ENCODE data around the gene FZD1.

The FZD1 gene

DNA sequence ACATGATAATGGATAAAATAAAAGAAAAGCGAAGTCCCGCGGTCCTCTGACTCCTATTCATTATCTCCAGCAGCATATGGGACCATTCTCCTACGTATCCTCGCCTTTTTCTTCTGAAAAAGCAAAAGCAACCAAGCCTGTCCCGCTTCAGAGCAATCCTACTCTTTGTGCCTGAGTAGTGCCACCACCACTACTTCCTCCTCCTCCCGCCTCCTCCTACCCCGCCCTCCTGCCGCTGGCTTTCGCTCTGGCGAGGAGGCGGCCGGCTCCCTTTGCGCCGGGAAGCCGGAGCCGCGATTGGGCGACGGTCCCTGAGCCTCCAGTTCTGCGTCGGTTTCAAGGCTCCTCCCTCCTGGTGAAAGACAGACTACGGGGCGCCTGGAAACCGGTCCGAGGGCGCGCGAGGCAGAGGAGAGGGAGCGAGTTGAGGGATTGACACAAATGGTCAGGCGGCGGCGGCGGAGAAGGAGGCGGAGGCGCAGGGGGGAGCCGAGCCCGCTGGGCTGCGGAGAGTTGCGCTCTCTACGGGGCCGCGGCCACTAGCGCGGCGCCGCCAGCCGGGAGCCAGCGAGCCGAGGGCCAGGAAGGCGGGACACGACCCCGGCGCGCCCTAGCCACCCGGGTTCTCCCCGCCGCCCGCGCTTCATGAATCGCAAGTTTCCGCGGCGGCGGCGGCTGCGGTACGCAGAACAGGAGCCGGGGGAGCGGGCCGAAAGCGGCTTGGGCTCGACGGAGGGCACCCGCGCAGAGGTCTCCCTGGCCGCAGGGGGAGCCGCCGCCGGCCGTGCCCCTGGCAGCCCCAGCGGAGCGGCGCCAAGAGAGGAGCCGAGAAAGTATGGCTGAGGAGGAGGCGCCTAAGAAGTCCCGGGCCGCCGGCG is at the start of gene FZD1:
FZD1 (plus strand) TSS at position 388 of the 878 bp plus-strand sequence; CDS start at position 836, 448 bp downstream.
- Mint-ChIP-seq H3K27me3 (peaks cover 37% of the 10 kb centered on the region), H3K27ac (ENCODE audit: low read depth) (no peak within 1 kb of the TSS), H3K36me3 (ENCODE audit: insufficient read depth) (no peaks in the 10 kb centered on the region), H3K4me1 (no peaks in the 10 kb centered on the region), H3K9me3 (no peaks in the 10 kb centered on the region), H3K4me3 (peak within 1 kb of the TSS; percentile 65)
- DNase-seq (ENCODE audit: low spot score in 2 of 2), result no peak
- ATAC-seq (replicated peaks; ENCODE audit: extremely low read depth, poor library complexity, severe bottlenecking), result peak; percentile 49

DNA sequence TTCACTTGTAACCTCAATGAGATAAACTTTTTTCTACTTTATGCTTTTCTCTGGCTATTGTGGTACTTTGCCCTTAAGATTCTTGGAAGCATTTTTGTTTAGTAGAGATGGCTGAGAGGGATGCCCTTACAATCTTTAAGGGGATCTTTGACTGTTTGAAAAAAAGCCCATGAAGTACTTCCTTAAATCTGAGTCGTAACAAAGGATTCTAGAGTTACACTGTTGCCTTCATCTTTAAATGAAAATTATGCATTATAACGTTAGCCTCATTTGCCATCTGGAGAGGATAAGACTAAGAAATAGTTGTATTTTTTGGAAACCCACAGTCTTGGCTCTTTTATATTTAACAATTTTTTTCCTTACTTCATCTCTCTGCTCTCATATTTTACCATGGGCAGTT is 37.8 kb upstream of the FZD1 start:
- no peaks in the 10 kb centered on the region for H3K27me3 Mint-ChIP-seq
- peaks cover 6% of the 10 kb centered on the region for H3K9me3 Mint-ChIP-seq
- ATAC-seq (replicated peaks; ENCODE audit: extremely low read depth, poor library complexity, severe bottlenecking), result no peak
- no peak overlapping the region for H3K27ac Mint-ChIP-seq (ENCODE audit: low read depth)
- no peaks in the 10 kb centered on the region for H3K4me1 Mint-ChIP-seq
- no peak overlapping the region for H3K4me3 Mint-ChIP-seq
- no peak for DNase-seq (ENCODE audit: low spot score in 2 of 2)
- no peaks in the 10 kb centered on the region for H3K36me3 Mint-ChIP-seq (ENCODE audit: insufficient read depth)

DNA sequence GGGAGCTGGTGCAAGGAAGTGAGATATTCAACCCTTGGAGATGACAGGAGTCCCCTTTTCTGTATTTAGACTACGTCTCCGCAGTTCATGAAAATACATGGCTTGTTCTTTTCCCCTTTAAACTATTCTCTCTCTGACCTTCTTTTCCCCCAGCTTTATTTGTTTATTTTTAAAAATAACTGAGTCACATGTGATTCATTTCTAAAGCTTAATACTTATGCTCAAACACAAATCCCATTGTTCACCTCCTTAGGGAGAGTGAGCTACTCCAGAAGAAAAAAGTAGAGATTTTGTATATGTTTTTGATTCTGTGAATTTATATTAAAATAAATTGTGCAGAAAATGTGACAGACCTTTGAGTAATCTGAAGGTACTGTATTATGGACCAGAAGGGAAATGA is 35.9 kb upstream of the FZD1 start:
- no peak for DNase-seq (ENCODE audit: low spot score in 2 of 2)
- Mint-ChIP-seq H3K4me3 (no peak overlapping the region), H3K27me3 (no peaks in the 10 kb centered on the region), H3K4me1 (no peaks in the 10 kb centered on the region), H3K27ac (ENCODE audit: low read depth) (no peak overlapping the region), H3K9me3 (peaks cover 11% of the 10 kb centered on the region), H3K36me3 (ENCODE audit: insufficient read depth) (no peaks in the 10 kb centered on the region)
- ATAC-seq (replicated peaks; ENCODE audit: extremely low read depth, poor library complexity, severe bottlenecking), result no peak

DNA sequence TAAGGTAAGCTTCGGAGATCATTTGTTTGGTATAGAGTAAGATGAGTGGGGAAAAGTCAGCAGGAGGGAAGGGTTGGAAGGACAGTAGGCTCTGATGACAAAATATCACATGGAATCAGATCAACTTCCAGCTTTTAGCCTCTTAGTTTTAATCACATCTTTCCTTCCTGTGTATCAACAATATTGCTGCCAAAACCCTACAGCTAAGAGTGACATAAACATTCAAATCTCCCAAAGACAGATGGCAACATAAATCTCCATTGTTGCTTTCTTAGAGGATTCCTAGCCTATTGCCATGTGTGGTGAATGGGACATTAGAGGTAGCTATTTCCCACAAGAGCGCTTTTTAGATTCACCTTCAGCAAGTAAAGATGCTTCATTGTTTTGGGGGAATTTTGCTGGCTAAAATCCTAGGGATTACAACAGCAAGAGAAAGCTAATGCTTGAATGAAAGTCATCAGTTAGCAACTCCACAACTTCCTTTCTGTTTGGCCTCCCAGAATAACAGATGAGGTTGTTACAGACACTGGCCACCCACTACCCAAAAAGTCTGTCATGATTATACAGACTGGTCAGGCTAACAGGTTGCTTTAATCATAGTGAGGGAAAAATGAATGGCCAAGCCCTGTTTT is 35.2 kb upstream of the FZD1 start:
- no peak overlapping the region for H3K4me3 Mint-ChIP-seq
- no peak overlapping the region for H3K27ac Mint-ChIP-seq (ENCODE audit: low read depth)
- peaks cover 19% of the 10 kb centered on the region for H3K9me3 Mint-ChIP-seq

DNA sequence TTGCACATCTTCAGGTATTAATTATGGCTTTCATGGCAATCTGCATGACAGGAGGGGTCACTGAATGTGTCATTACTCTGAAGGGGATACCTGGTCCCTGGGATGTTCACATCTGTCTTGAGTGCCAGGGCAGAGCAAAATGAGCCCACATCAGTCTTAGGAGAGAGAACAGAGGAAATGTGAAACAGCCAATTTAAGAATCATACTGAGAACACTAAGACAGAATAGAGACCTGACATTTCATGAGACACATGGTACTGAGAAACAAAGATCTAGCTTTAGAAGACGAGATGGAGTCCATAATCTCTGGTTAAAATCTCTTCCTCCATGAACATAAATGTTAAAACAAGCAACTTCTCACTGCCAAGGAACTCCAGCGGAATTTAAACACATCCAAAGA is 34.1 kb upstream of the FZD1 start:
- ATAC-seq (replicated peaks; ENCODE audit: extremely low read depth, poor library complexity, severe bottlenecking) (no peak), DNase-seq (ENCODE audit: low spot score in 2 of 2) (no peak)
- no peaks in the 10 kb centered on the region for H3K36me3 Mint-ChIP-seq (ENCODE audit: insufficient read depth)
- peaks cover 20% of the 10 kb centered on the region for H3K9me3 Mint-ChIP-seq
- H3K4me3 Mint-ChIP-seq, result no peak overlapping the region
- no peak overlapping the region for H3K27ac Mint-ChIP-seq (ENCODE audit: low read depth)
- no peaks in the 10 kb centered on the region for H3K27me3 Mint-ChIP-seq
- H3K4me1 Mint-ChIP-seq, result no peaks in the 10 kb centered on the region

More for the DNA sequence above, 35.2 kb upstream of the FZD1 start:
- ATAC-seq (replicated peaks; ENCODE audit: extremely low read depth, poor library complexity, severe bottlenecking) (no peak), DNase-seq (ENCODE audit: low spot score in 2 of 2) (no peak)
- Mint-ChIP-seq H3K4me1 (no peaks in the 10 kb centered on the region), H3K36me3 (ENCODE audit: insufficient read depth) (no peaks in the 10 kb centered on the region), H3K27me3 (no peaks in the 10 kb centered on the region)

DNA sequence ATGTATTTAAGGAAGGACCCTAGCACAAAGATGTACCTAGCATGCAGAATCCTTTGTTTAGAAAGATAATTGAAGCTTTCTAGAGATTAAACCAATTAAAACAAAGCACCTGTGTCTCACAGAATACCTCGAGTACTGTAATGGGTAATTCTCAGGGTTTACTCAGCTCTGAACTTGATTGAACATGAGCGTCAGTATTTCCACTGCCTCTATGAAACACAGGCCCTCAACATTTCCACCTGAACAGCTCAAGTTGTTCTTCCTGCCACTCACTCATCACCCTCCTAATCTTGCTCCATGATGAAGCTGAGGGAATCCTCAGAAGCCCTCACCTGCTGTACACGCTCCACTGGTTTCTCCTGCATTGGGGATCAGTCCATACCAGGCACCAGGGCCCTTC is 33.7 kb upstream of the FZD1 start:
- H3K27ac Mint-ChIP-seq (ENCODE audit: low read depth), result no peak overlapping the region
- no peak for DNase-seq (ENCODE audit: low spot score in 2 of 2)
- H3K4me1 Mint-ChIP-seq, result no peaks in the 10 kb centered on the region
- H3K4me3 Mint-ChIP-seq, result no peak overlapping the region
- no peaks in the 10 kb centered on the region for H3K27me3 Mint-ChIP-seq
- H3K9me3 Mint-ChIP-seq, result peaks cover 20% of the 10 kb centered on the region
- no peaks in the 10 kb centered on the region for H3K36me3 Mint-ChIP-seq (ENCODE audit: insufficient read depth)
- no peak for ATAC-seq (replicated peaks; ENCODE audit: extremely low read depth, poor library complexity, severe bottlenecking)

DNA sequence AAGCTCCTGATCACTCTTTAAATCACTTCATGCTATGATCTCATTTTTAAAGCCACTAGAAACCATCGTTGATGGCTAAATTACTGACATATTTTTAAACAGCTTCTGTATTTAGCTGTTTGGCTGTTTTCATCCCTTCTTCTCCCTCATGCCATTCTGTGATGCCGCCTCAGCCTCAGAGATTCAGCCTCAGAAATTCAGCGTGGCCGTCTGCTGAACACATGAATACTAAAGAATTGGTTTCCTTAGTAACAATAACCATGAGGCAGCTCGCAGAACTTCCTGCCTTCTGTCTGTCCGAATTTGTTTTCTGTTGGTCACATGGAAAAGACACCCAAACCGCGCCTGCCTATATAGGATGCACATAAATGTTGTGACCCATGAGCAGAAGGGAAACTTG is 31.0 kb upstream of the FZD1 start:
- Mint-ChIP-seq H3K4me3 (no peak overlapping the region), H3K27ac (ENCODE audit: low read depth) (no peak overlapping the region), H3K4me1 (no peaks in the 10 kb centered on the region), H3K27me3 (no peaks in the 10 kb centered on the region), H3K9me3 (peaks cover 20% of the 10 kb centered on the region), H3K36me3 (ENCODE audit: insufficient read depth) (no peaks in the 10 kb centered on the region)
- DNase-seq (ENCODE audit: low spot score in 2 of 2), result no peak
- no peak for ATAC-seq (replicated peaks; ENCODE audit: extremely low read depth, poor library complexity, severe bottlenecking)

DNA sequence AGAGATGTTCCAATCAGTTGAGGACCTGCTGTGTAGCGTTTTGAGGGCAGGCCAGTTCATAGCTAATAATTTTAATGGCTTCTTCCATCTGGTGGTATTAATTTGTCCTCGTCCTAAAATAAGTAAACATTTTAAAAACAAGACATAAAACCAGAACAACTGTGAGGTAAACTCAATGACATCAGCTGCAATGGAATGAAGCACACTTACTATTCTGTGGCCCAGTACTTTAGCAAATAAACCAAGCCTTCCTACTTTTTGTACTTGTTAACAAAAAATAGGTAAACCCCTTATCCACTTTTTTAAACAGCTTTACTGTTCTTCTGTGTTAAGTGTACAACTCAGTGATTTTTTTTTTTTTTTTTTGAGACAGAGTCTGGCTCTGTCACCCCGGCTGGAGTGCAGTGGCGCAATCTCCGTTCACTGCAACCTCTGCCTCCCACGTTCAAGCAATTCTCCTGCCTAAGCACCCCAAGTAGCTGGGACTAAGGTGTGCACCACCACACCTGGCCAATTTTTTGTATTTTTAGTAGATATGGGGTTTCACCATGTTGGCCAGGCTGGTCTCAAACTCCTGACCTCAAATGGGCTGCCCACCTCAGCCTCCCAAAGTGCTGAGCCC is 28.9 kb upstream of the FZD1 start:
- no peak for ATAC-seq (replicated peaks; ENCODE audit: extremely low read depth, poor library complexity, severe bottlenecking)
- no peaks in the 10 kb centered on the region for H3K36me3 Mint-ChIP-seq (ENCODE audit: insufficient read depth)
- peaks cover 16% of the 10 kb centered on the region for H3K9me3 Mint-ChIP-seq
- H3K4me3 Mint-ChIP-seq, result no peak overlapping the region
- no peak overlapping the region for H3K27ac Mint-ChIP-seq (ENCODE audit: low read depth)
- no peak for DNase-seq (ENCODE audit: low spot score in 2 of 2)
- H3K27me3 Mint-ChIP-seq, result no peaks in the 10 kb centered on the region
- no peaks in the 10 kb centered on the region for H3K4me1 Mint-ChIP-seq

DNA sequence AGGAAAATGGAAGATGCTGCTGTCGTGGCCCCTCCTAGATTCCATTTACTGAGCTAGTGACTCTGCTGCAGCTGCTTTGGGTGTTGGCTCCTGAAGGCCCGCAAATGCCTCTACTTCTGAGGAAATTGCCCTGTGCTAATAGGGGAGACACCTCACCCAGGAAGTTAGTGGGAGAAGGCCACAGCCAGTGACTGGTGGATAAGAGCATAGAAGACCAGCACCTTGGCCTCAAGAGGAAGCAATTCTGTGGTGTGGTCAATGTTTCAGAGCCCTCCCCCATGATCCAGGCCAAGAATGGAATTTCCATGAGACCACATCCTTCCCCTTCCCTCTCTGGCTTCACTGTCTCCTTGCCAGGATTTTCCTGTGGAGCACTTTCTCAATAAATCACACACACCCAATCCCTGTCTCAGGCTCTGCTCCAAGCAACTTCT is 25.0 kb upstream of the FZD1 start:
- no peak overlapping the region for H3K27ac Mint-ChIP-seq (ENCODE audit: low read depth)

DNA sequence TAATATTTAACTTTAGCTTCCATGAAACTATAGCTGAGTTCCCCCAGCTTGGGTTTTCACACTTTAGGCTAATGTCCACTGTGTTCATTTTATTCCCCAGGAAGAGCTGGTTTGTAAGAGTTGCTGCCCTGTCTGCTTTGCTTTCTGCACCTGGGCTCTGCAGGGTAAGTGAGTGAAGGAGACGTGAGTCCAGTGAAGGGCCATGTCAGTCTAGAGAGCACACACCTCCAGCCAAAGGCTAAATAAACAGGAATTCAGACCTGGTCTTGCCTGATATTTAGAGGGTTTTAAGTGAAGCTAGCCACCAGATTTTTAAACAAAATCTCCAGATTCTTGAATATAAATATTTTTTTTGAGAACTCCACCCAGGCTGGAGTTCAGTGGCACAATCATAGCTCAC is 24.5 kb upstream of the FZD1 start:
- H3K4me3 Mint-ChIP-seq, result no peak overlapping the region
- no peaks in the 10 kb centered on the region for H3K9me3 Mint-ChIP-seq
- no peaks in the 10 kb centered on the region for H3K4me1 Mint-ChIP-seq
- no peaks in the 10 kb centered on the region for H3K36me3 Mint-ChIP-seq (ENCODE audit: insufficient read depth)
- H3K27me3 Mint-ChIP-seq, result no peaks in the 10 kb centered on the region
- no peak for ATAC-seq (replicated peaks; ENCODE audit: extremely low read depth, poor library complexity, severe bottlenecking)
- no peak overlapping the region for H3K27ac Mint-ChIP-seq (ENCODE audit: low read depth)
- no peak for DNase-seq (ENCODE audit: low spot score in 2 of 2)

More for the DNA sequence above, 25.0 kb upstream of the FZD1 start:
- H3K4me3 Mint-ChIP-seq, result no peak overlapping the region
- no peaks in the 10 kb centered on the region for H3K27me3 Mint-ChIP-seq
- no peak for DNase-seq (ENCODE audit: low spot score in 2 of 2)
- no peaks in the 10 kb centered on the region for H3K36me3 Mint-ChIP-seq (ENCODE audit: insufficient read depth)
- H3K4me1 Mint-ChIP-seq, result no peaks in the 10 kb centered on the region
- ATAC-seq (replicated peaks; ENCODE audit: extremely low read depth, poor library complexity, severe bottlenecking), result no peak
- peaks cover under 1% of the 10 kb centered on the region for H3K9me3 Mint-ChIP-seq

DNA sequence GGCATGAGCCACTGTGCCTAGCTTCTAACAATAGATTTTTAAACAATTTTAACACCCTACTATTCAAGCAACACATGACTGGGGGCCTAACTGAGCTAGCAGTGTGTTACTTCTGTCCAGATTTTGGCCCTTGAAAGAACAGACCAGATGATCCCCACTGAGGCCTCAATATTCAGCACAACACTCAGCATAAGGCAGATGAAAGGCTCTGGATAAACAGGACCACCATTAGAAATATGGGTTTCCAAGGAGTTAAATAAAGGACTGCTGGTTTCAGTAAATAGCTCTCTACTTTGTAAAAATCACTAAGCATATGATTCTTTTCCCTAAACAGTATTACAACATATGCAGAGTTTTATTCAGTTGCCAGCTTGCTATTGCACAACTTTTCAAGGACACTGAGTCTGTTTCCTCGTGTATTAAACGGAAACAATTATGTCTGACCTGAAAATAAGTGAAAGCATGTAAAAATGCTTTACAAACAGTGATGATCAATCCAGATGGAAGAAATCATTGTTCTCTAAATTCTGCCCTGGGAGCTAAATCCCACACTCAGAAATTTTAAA is 23.8 kb upstream of the FZD1 start:
- no peaks in the 10 kb centered on the region for H3K36me3 Mint-ChIP-seq (ENCODE audit: insufficient read depth)
- no peaks in the 10 kb centered on the region for H3K4me1 Mint-ChIP-seq
- no peaks in the 10 kb centered on the region for H3K9me3 Mint-ChIP-seq
- H3K27me3 Mint-ChIP-seq, result no peaks in the 10 kb centered on the region
- no peak overlapping the region for H3K4me3 Mint-ChIP-seq
- DNase-seq (ENCODE audit: low spot score in 2 of 2), result no peak
- no peak for ATAC-seq (replicated peaks; ENCODE audit: extremely low read depth, poor library complexity, severe bottlenecking)
- H3K27ac Mint-ChIP-seq (ENCODE audit: low read depth), result no peak overlapping the region

DNA sequence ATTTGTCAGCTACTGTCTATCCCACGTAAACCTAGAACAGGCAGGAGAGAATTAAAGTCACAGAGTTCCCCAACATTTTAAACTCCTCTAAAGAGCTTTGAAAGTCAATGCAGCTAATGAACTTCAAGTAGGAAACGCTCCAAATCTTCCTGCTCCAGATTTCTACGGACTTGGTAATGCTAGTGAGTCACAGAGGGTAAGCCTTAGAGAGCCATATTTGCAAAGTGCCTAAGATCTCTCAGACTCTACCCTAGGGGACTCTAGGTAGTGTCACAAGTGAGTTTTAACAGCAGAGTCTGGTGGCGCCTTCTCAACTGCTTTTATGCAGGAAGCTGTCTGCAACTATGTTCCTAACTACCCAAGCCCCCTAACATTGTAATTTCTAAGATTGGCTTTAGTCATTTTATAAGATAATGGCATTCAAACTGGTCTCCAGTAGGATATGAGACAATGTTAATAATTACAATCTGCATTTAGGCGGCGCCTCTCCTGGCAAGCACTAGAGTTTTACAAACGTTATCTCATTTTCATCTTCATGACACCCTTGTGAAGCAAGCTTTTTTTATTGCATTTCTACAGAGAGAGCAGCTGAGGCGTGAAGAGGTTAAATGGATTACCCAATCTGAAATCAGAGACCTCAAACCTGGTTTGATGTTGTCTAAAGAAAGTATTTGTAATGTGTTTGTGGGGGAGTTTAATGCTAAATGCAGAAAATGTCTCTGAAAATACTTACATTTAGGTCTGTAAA is 22.0 kb upstream of the FZD1 start:
- ATAC-seq (replicated peaks; ENCODE audit: extremely low read depth, poor library complexity, severe bottlenecking), result no peak
- no peak for DNase-seq (ENCODE audit: low spot score in 2 of 2)
- H3K27ac Mint-ChIP-seq (ENCODE audit: low read depth), result no peak overlapping the region
- H3K4me1 Mint-ChIP-seq, result no peaks in the 10 kb centered on the region
- no peaks in the 10 kb centered on the region for H3K36me3 Mint-ChIP-seq (ENCODE audit: insufficient read depth)
- H3K9me3 Mint-ChIP-seq, result no peaks in the 10 kb centered on the region
- no peaks in the 10 kb centered on the region for H3K27me3 Mint-ChIP-seq
- H3K4me3 Mint-ChIP-seq, result no peak overlapping the region
